Measurements from ENCODE around the gene TTLL7.

TTLL7 gene

GRCh38 chr1:83950106-83950661 is 48.7 kb downstream of the TTLL7 start:
- TF ChIP-seq, protein P1, sequence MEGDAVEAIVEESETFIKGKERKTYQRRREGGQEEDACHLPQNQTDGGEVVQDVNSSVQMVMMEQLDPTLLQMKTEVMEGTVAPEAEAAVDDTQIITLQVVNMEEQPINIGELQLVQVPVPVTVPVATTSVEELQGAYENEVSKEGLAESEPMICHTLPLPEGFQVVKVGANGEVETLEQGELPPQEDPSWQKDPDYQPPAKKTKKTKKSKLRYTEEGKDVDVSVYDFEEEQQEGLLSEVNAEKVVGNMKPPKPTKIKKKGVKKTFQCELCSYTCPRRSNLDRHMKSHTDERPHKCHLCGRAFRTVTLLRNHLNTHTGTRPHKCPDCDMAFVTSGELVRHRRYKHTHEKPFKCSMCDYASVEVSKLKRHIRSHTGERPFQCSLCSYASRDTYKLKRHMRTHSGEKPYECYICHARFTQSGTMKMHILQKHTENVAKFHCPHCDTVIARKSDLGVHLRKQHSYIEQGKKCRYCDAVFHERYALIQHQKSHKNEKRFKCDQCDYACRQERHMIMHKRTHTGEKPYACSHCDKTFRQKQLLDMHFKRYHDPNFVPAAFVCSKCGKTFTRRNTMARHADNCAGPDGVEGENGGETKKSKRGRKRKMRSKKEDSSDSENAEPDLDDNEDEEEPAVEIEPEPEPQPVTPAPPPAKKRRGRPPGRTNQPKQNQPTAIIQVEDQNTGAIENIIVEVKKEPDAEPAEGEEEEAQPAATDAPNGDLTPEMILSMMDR (conservative IDR thresholded peaks at IDR 0.05; ENCODE audit: control insufficient read depth, insufficient read depth, low read depth, low read length) = no peak
- H3K4me3 ChIP-seq (ENCODE audit: control insufficient read depth, low read depth, low read length) = no peak overlapping the region
- no peak for DNase-seq (ENCODE audit: low read depth)

DNA sequence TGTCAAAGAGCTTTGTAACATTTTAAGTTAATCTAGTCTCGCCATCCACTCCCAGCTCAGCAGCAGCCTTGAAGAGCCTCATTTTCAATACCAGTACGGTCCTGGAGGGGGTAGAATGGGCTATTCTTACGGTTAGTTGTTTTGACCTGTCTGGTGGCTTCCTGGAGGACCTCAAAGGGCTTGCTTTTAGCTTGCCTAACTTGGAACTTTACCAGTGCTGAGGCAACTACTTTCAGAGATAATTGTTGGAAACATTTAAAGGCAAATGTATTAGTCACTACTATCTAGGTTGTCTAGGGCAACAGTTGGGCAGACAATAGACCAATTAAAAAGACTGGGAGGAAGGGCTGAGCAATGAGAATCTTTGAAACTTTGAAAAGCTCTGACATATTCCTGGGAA is 56.0 kb downstream of the TTLL7 start:
- no peak overlapping the region for H3K4me3 ChIP-seq (ENCODE audit: control insufficient read depth, low read depth, low read length)
- TF ChIP-seq, protein P1 (conservative IDR thresholded peaks at IDR 0.05; ENCODE audit: control insufficient read depth, insufficient read depth, low read depth, low read length) = peak; percentile 2
- peak; percentile 52 for DNase-seq (ENCODE audit: low read depth)

GRCh38 chr1:83934550-83934949 is 64.4 kb downstream of the TTLL7 start:
- DNase-seq (ENCODE audit: low read depth) = no peak
- H3K4me3 ChIP-seq (ENCODE audit: control insufficient read depth, low read depth, low read length) = no peak overlapping the region
- TF ChIP-seq, protein P1 (conservative IDR thresholded peaks at IDR 0.05; ENCODE audit: control insufficient read depth, insufficient read depth, low read depth, low read length) = no peak

DNA sequence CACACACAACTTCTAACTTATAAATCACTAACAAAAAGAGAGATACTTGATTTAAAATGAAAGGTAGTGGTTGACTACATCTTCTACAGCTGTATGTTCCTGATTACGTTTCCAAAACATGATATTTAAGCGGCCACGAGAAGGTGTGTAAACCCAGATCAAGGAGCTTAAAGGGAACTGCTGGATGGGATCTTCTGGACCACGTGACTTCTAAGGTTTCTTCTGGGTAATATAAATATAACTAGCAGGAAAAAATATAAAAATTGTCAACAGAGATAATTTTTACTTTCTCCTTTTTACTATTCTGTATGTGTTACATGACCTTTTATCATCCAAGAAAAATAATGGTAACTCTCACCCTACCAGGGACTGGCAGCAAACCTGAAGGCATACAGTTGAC is 66.2 kb downstream of the TTLL7 start:
- no peak for DNase-seq (ENCODE audit: low read depth)
- TF ChIP-seq, protein P1 (conservative IDR thresholded peaks at IDR 0.05; ENCODE audit: control insufficient read depth, insufficient read depth, low read depth, low read length) = no peak
- H3K4me3 ChIP-seq (ENCODE audit: control insufficient read depth, low read depth, low read length) = no peak overlapping the region

- TF ChIP-seq, protein P1 (conservative IDR thresholded peaks at IDR 0.05; ENCODE audit: control insufficient read depth, insufficient read depth, low read depth, low read length) = no peak
- no peak overlapping the region for H3K4me3 ChIP-seq (ENCODE audit: control insufficient read depth, low read depth, low read length)
- no peak for DNase-seq (ENCODE audit: low read depth)
These were observed 66.7 kb downstream of the TTLL7 start for GRCh38 chr1:83932281-83932680.

DNA sequence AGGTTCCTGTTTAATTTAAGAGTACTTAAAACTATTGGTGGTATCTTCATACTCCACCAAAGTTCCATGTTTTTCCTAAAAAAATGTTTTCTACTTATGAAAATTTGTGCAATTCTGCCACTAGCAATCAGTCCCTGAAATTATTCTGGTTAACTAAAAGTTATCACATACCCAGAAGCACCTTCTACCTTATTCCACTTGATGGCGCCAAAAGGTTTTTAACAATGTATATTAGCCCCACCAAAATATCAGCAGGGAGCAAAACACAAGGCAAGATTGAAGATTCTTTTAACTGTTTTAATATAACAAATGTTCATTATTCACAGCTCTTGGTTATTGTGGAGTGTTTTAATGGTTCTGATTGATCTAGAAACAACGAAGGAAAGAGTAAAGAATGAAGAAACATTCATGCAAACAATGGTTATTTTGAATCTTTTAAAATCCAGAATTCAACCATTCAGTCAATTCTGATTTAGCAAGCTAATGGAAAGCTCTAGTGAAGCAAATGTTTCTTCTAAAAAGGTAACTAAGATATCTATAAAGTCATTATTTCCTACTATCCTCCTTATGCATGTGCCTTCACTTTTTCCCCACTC is 67.2 kb downstream of the TTLL7 start:
- no peak overlapping the region for H3K4me3 ChIP-seq (ENCODE audit: control insufficient read depth, low read depth, low read length)
- TF ChIP-seq, protein P1 (conservative IDR thresholded peaks at IDR 0.05; ENCODE audit: control insufficient read depth, insufficient read depth, low read depth, low read length) = peak; percentile 75
- DNase-seq (ENCODE audit: low read depth) = peak; percentile 60
